Endothelial cell of umbilical vein (primary cell): ENCODE data around the gene RC3H1. TPM values are rescaled to one million over a fixed set of nuclear protein-coding genes. Genes with fewer than 3 reads are reported as not detected.

Source experiments
- BruUV-seq: library from RNA; stranded (reverse); fragments of 400-500 nt; replicated peaks from 2 replicates; lab custom pipeline; 2021; lab: Mats Ljungman, UMichigan
- CTCF ChIA-PET: fragments of 300-600, 350-600 bp; sonication (Branson Sonifier 250); formaldehyde crosslinking; loops from one replicate; lab custom pipeline; 2021; ENCODE audit warnings: antibody characterized with exemption, inconsistent platforms; lab: Charles Lee
- POLR2A ChIA-PET: fragments of 300-600, 350-600 bp; sonication (Branson Sonifier 250); formaldehyde crosslinking; loops from one replicate; lab custom pipeline; 2021; ENCODE audit warnings: antibody characterized with exemption, inconsistent platforms; lab: Charles Lee
- DNase-seq: peaks from one replicate; pipeline ENCODE4 v3.0.0-alpha.2; 2011; ENCODE audit warnings: low read depth, low spot score
- FAIRE-seq: peaks from 2 replicates; lab custom pipeline; 2011; peaks lifted over from hg19 to GRCh38; lab: Jason Lieb, UNC
- H2AFZ ChIP-seq: 2 replicates; pipeline ENCODE4 v1.6.0; 2012; ENCODE audit warnings: low read depth, low read length, control low read depth, inconsistent platforms
- H3K27ac ChIP-seq: 2 replicates; pipeline ENCODE4 v1.5.1; 2011; ENCODE audit warnings: low read depth, mild to moderate bottlenecking, control low read depth, low read length, moderate library complexity; ENCODE audit not compliant: insufficient read depth
- H3K27me3 ChIP-seq, 2 experiments: 2 replicates each; pipeline versions ENCODE4 v1.6.0 to v1.6.1; 2011; ENCODE audit warnings: low read length in 2 of 2, mixed read lengths in 1 of 2; ENCODE audit not compliant: control insufficient read depth in 2 of 2, insufficient read depth in 2 of 2
- H3K36me3 ChIP-seq, 2 experiments: 2 replicates in 1 of 2; 3 replicates in 1 of 2; pipeline ENCODE4 v1.5.1; 2011; ENCODE audit warnings: low read length in 2 of 2, mild to moderate bottlenecking in 1 of 2, moderate library complexity in 1 of 2; ENCODE audit not compliant: control insufficient read depth in 2 of 2, insufficient read depth in 2 of 2; ENCODE audit errors: extremely low read depth in 1 of 2
- H3K4me1 ChIP-seq: 3 replicates; pipeline ENCODE4 v1.5.1; 2011; ENCODE audit warnings: mild to moderate bottlenecking, low read length; ENCODE audit not compliant: control insufficient read depth, insufficient read depth; ENCODE audit errors: extremely low read depth
- H3K4me2 ChIP-seq: 2 replicates; pipeline ENCODE4 v1.6.1; 2011; ENCODE audit warnings: low read length, control low read depth, mixed read lengths; ENCODE audit not compliant: insufficient read depth
- H3K4me3 ChIP-seq, 3 experiments: fragments of 200-600 bp in 1 of 3; sonication (generic), shearing (Covaris generic) in 1 of 3; replicated peaks in 1 of 3; 2 replicates each; pipeline ENCODE4 v1.5.1; 2011 to 2016; ENCODE audit warnings: control low read depth in 3 of 3, low read length in 3 of 3, mild to moderate bottlenecking in 2 of 3, inconsistent platforms in 1 of 3, low read depth in 1 of 3, moderate library complexity in 1 of 3; ENCODE audit not compliant: insufficient read depth in 1 of 3
- H3K79me2 ChIP-seq: 2 replicates; pipeline ENCODE4 v1.6.0; 2012; ENCODE audit warnings: low read length, inconsistent platforms; ENCODE audit not compliant: control insufficient read depth, insufficient read depth
- H3K9ac ChIP-seq: replicated peaks from 2 replicates; pipeline ENCODE3; 2011; ENCODE audit warnings: low read length, control low read depth; ENCODE audit not compliant: insufficient read depth; ENCODE audit errors: extremely low read depth
- H3K9me1 ChIP-seq: replicated peaks from 3 replicates; pipeline ENCODE4 v1.6.0; 2011; ENCODE audit warnings: mild to moderate bottlenecking, low read length; ENCODE audit not compliant: control insufficient read depth, insufficient read depth; ENCODE audit errors: extremely low read depth
- H3K9me3 ChIP-seq: replicated peaks from 2 replicates; pipeline ENCODE4 v1.5.1; 2012; ENCODE audit warnings: low read length, inconsistent platforms; ENCODE audit not compliant: control insufficient read depth, insufficient read depth
- H4K20me1 ChIP-seq: replicated peaks from 2 replicates; pipeline ENCODE3; 2011; ENCODE audit warnings: mild to moderate bottlenecking, low read length; ENCODE audit not compliant: control insufficient read depth, insufficient read depth; ENCODE audit errors: extremely low read depth
- EZH2 ChIP-seq: IDR thresholded peaks from 2 replicates; pipeline ENCODE4 v1.6.1; 2012; ENCODE audit warnings: borderline replicate concordance, low read depth, mild to moderate bottlenecking, moderate library complexity, low read length, inconsistent platforms; ENCODE audit not compliant: severe bottlenecking
- FOS ChIP-seq: IDR thresholded peaks from 2 replicates; pipeline ENCODE4 v1.6.1; 2011; ENCODE audit warnings: mild to moderate bottlenecking, low read length, moderate library complexity, borderline replicate concordance; ENCODE audit not compliant: insufficient read depth
- GATA2 ChIP-seq: IDR thresholded peaks from 2 replicates; pipeline ENCODE4 v1.7.0; 2011; ENCODE audit warnings: low read depth, mild to moderate bottlenecking, moderate library complexity, mixed read lengths, low read length; ENCODE audit not compliant: insufficient read length, insufficient read depth
- JUN ChIP-seq: IDR thresholded peaks from 2 replicates; pipeline ENCODE4 v1.6.1; 2011; ENCODE audit warnings: borderline replicate concordance, low read depth; ENCODE audit not compliant: insufficient read length, insufficient read depth
- MAX ChIP-seq: IDR thresholded peaks from 2 replicates; pipeline ENCODE4 v1.6.1; 2011; ENCODE audit not compliant: insufficient read depth, insufficient read length
- MYC ChIP-seq: IDR thresholded peaks from one replicate; pipeline ENCODE4 v1.6.1; 2011; ENCODE audit warnings: mild to moderate bottlenecking, low read depth, low read length
- POLR2A ChIP-seq: IDR thresholded peaks from 2 replicates; pipeline ENCODE4 v1.6.1; 2012; ENCODE audit warnings: low read depth, mild to moderate bottlenecking, control low read depth, low read length
- POLR2AphosphoS5 ChIP-seq: IDR thresholded peaks from 2 replicates; pipeline ENCODE4 v1.6.1; 2012; ENCODE audit warnings: low read depth, mild to moderate bottlenecking, control low read depth, low read length, moderate library complexity; ENCODE audit not compliant: insufficient read depth
- dilution Hi-C: fragments of 300-500 bp; cut with MboI; formaldehyde crosslinking; loops from one replicate; pipeline ENCODE4 v1.15.0; 2019; ENCODE audit warnings: low sequenced_read_pairs; ENCODE audit not compliant: extremely low pct_ligation_motif_present
- intact Hi-C: fragments of 100-400 bp; cut with micrococcal nuclease; formaldehyde crosslinking; loops from one replicate; pipeline ENCODE4 v1.10.0; 2022
- polyA plus RNA-seq, 4 experiments: library from polyadenylated mRNA; depleted of rRNA in 3 of 4; stranded (reverse) in 3 of 4; unstranded in 1 of 4; fragments of >200 nt; gene quantifications; 2 replicates each; pipeline versions ENCODE4 v1.2.1 to v1.2.3, GENCODE V29; 2011 to 2012; ENCODE audit warnings: missing spikeins in 1 of 4
- total RNA-seq: library from RNA; stranded (reverse); gene quantifications from 2 replicates; pipeline ENCODE4 v1.2.3, GENCODE V29; 2021
- TF ChIP-seq, protein P1 (sequence below), 2 donors: IDR thresholded peaks; 1 replicate in 1 of 2; 2 replicates in 1 of 2; pipeline ENCODE4 v1.5.1; 2011; ENCODE audit warnings: low read length in 2 of 2, mild to moderate bottlenecking in 2 of 2, moderate library complexity in 2 of 2, control low read depth in 1 of 2, inconsistent platforms in 1 of 2, low read depth in 1 of 2; ENCODE audit not compliant: insufficient read depth in 1 of 2; ENCODE audit errors: extremely low read depth in 1 of 2

The RC3H1 gene
- total and polyA plus RNA-seq, 2 donors (not counting 3 experiments of a cell fraction or from before 2014, with no cell fraction given), result 7.0 to 41.4 TPM

DNA sequence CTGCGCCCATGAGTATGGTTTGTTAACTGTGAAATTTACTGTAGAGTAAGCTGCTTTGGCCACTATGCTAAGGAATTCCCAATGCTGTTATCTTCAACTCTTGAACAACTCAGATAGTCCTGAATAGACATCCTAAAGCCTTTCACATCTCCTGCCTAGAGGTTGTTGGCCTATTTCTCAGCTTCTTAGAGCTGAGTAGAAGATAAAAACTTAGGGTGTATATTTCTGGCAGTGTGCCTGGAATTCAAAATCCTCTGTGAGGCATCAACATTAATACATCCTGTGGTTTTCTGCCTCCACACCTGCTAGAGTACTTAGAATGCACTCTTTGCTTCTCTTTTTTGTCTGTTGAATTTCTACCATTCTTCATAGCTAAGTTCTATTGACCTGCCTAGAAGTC is 45.8 kb upstream of the RC3H1 start:
- Histone ChIP-seq H2AFZ (no peak overlapping the region), H3K79me2 (no peaks in the 10 kb centered on the region), H3K4me3 (no peak overlapping the region), H3K4me1 (no peaks in the 10 kb centered on the region), H3K9me3 (no peaks in the 10 kb centered on the region), H3K27me3 (peaks cover 0 to 3% of the 10 kb centered on the region in 2 experiments), H3K36me3 (no peaks in the 10 kb centered on the region), H3K9me1 (no peaks in the 10 kb centered on the region), H4K20me1 (no peaks in the 10 kb centered on the region), H3K27ac (no peak overlapping the region), H3K9ac (no peak overlapping the region), H3K4me2 (no peak overlapping the region)
- no peak for TF ChIP-seq GATA2
- TF ChIP-seq, protein P1, sequence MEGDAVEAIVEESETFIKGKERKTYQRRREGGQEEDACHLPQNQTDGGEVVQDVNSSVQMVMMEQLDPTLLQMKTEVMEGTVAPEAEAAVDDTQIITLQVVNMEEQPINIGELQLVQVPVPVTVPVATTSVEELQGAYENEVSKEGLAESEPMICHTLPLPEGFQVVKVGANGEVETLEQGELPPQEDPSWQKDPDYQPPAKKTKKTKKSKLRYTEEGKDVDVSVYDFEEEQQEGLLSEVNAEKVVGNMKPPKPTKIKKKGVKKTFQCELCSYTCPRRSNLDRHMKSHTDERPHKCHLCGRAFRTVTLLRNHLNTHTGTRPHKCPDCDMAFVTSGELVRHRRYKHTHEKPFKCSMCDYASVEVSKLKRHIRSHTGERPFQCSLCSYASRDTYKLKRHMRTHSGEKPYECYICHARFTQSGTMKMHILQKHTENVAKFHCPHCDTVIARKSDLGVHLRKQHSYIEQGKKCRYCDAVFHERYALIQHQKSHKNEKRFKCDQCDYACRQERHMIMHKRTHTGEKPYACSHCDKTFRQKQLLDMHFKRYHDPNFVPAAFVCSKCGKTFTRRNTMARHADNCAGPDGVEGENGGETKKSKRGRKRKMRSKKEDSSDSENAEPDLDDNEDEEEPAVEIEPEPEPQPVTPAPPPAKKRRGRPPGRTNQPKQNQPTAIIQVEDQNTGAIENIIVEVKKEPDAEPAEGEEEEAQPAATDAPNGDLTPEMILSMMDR (IDR thresholded peaks at IDR 0.05; ENCODE audit: extremely low read depth in 1 of 2, insufficient read depth in 1 of 2, low read depth in 1 of 2, low read length in 2 of 2), result no peak
- TF ChIP-seq POLR2AphosphoS5, result no peak
- TF ChIP-seq POLR2A, result no peak
- no peak for TF ChIP-seq MYC
- no peak for TF ChIP-seq JUN
- FAIRE-seq (no peak), DNase-seq (no peak)
- ChIA-PET POLR2A (no interaction called here), CTCF (interaction anchor here (0.8 to 1.8 kb wide), 3 partner anchors 9 to 11 kb away, joined by 4 to 5 read pairs (median 4); no protein-coding TSS in a partner anchor)
- dilution Hi-C loops, result no loop called here
- intact Hi-C loops, result no loop called here
- BruUV-seq, result no TSS peak

DNA sequence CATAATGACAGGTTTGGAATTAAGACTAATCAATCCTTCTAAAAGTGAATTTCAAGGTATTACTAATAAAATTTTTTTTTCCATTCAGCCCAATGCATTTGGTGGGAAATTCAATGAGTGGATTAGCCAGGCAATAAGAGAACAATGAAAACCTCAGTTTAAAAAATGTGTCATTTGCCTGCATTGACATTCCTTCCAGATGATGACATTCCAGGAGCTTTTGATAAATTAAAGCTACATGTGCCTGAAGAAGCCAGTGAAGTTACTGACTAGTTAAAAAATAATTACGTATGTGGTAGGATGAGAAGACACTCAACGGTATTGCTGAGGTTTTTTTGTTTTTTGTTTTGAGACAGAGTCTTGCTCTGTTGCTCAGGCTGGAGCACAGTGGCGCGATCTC is 37.9 kb upstream of the RC3H1 start:
- ChIA-PET CTCF (no interaction called here), POLR2A (no interaction called here)
- H3K36me3 ChIP-seq, result no peaks in the 10 kb centered on the region
- H3K79me2 ChIP-seq, result no peaks in the 10 kb centered on the region
- no peaks in the 10 kb centered on the region for H4K20me1 ChIP-seq
- H3K4me2 ChIP-seq, result no peak overlapping the region
- TF ChIP-seq GATA2, result no peak
- TF ChIP-seq JUN, result no peak
- no peak for TF ChIP-seq MAX
- TF ChIP-seq, protein P1 (IDR thresholded peaks at IDR 0.05; ENCODE audit: extremely low read depth in 1 of 2, insufficient read depth in 1 of 2, low read depth in 1 of 2, low read length in 2 of 2), result no peak
- TF ChIP-seq EZH2, result no peak
- TF ChIP-seq POLR2AphosphoS5, result no peak
- TF ChIP-seq MYC, result no peak
- no peak for TF ChIP-seq FOS
- no peak for TF ChIP-seq POLR2A
- no peaks in the 10 kb centered on the region for H3K9me1 ChIP-seq
- no peaks in the 10 kb centered on the region for H3K4me1 ChIP-seq
- no TSS peak for BruUV-seq
- H3K4me3 ChIP-seq, result no peak overlapping the region
- H3K27ac ChIP-seq, result no peak overlapping the region
- H2AFZ ChIP-seq, result no peak overlapping the region
- FAIRE-seq (no peak), DNase-seq (no peak)
- no peak overlapping the region for H3K9ac ChIP-seq
- H3K9me3 ChIP-seq, result no peaks in the 10 kb centered on the region
- dilution Hi-C loops, result no loop called here
- peaks cover 0 to 3% of the 10 kb centered on the region in 2 experiments for H3K27me3 ChIP-seq
- intact Hi-C loops, result no loop called here
